ENCODE measurements around the gene HKDC1.

Gene HKDC1

GRCh38 chr10:69213591-69214311 is 6.4 kb upstream of the HKDC1 start:
- Histone ChIP-seq H3K9me3 (ENCODE audit: control insufficient read depth, insufficient read depth, low read depth, low read length) (no peaks in the 10 kb centered on the region), H3K27ac (ENCODE audit: extremely low read depth, low read depth, low read length) (no peak overlapping the region), H3K4me1 (ENCODE audit: control insufficient read depth, insufficient read depth, low read length) (0 out of 2 replicates have a peak, but pooled peaks cover 7% of the 10 kb centered on the region), H3K4me3 (ENCODE audit: low read depth, low read length) (no peak overlapping the region), H3K36me3 (ENCODE audit: control insufficient read depth in 2 of 2, insufficient read depth in 1 of 2, low read length in 2 of 2) (peaks cover 0 to 7% of the 10 kb centered on the region in 2 experiments; a peak in 1 of 3 replicates)
- CTCF ChIA-PET: interaction anchor here (0.6 to 0.8 kb wide), 2 partner anchors 26 to 83 kb away, joined by 3 to 5 read pairs; no protein-coding TSS in a partner anchor
- POLR2A ChIA-PET: no interaction called here
- TF ChIP-seq ZNF561 (tag by site-specific recombination; IDR thresholded peaks at IDR 0.05; ENCODE audit: borderline replicate concordance): no peak
- TF ChIP-seq ZNF777 (tag by site-specific recombination; IDR thresholded peaks at IDR 0.05; ENCODE audit: borderline replicate concordance): no peak
- no peak for TF ChIP-seq ZNF26 (tag by site-specific recombination; IDR thresholded peaks at IDR 0.05)
- TF ChIP-seq ZNF354C (tag by site-specific recombination; IDR thresholded peaks at IDR 0.05; ENCODE audit: borderline replicate concordance, low read depth): no peak
- TF ChIP-seq ZNF423 (tag by site-specific recombination; IDR thresholded peaks at IDR 0.05): no peak
- no peak for TF ChIP-seq ZNF548 (tag by site-specific recombination; IDR thresholded peaks at IDR 0.05)
- peak; percentile 67 for TF ChIP-seq ZNF692 (tag by site-specific recombination; IDR thresholded peaks at IDR 0.05)
- TF ChIP-seq OSR2 (tag by site-specific recombination; IDR thresholded peaks at IDR 0.05): peak; percentile 62; the same call in 1 of the 2 replicates
- peak; percentile 46; the same call in 1 of the 2 replicates for TF ChIP-seq PRDM10 (tag by site-specific recombination; IDR thresholded peaks at IDR 0.05)
- TF ChIP-seq ZXDB (tag by site-specific recombination; IDR thresholded peaks at IDR 0.05): peak; percentile 66
- no peak for TF ChIP-seq ZNF677 (tag by site-specific recombination; IDR thresholded peaks at IDR 0.05)
- TF ChIP-seq KLF8 (tag by site-specific recombination; IDR thresholded peaks at IDR 0.05): peak; percentile 90
- no peak for TF ChIP-seq ZNF274 (IDR thresholded peaks at IDR 0.05; ENCODE audit: low read length)
- TF ChIP-seq ZNF274 (tag by site-specific recombination; IDR thresholded peaks at IDR 0.05; ENCODE audit: borderline replicate concordance): no peak
- peak; percentile 79 for TF ChIP-seq GFI1B (tag by site-specific recombination; IDR thresholded peaks at IDR 0.05)
- TF ChIP-seq ZNF335 (tag by site-specific recombination; conservative IDR thresholded peaks at IDR 0.05): peak; percentile 35; the same call in 1 of the 2 replicates
- peak; percentile 73; the same call in 1 of the 2 replicates for TF ChIP-seq ZNF843 (tag by site-specific recombination; IDR thresholded peaks at IDR 0.05)
- TF ChIP-seq ZNF660 (tag by site-specific recombination; IDR thresholded peaks at IDR 0.05): peak; percentile 96
- TF ChIP-seq ZNF366 (tag by site-specific recombination; conservative IDR thresholded peaks at IDR 0.05): peak; percentile 91
- no peak for TF ChIP-seq ZNF433 (tag by site-specific recombination; IDR thresholded peaks at IDR 0.05; ENCODE audit: low read depth)
- TF ChIP-seq KLF17 (tag by site-specific recombination; IDR thresholded peaks at IDR 0.05): no peak
- peak; percentile 12; the same call in 1 of the 2 replicates for TF ChIP-seq ZNF558 (tag by site-specific recombination; IDR thresholded peaks at IDR 0.05)
- TF ChIP-seq SETDB1 (IDR thresholded peaks at IDR 0.05; ENCODE audit: insufficient read length, low read length): no peak
- no peak for TF ChIP-seq ZNF571 (tag by site-specific recombination; IDR thresholded peaks at IDR 0.05)
- no peak for TF ChIP-seq ZNF23 (tag by site-specific recombination; IDR thresholded peaks at IDR 0.05; ENCODE audit: borderline replicate concordance)
- no peak for TF ChIP-seq REPIN1 (tag by site-specific recombination; IDR thresholded peaks at IDR 0.05; ENCODE audit: low read depth)
- no peak for TF ChIP-seq ZNF302 (tag by site-specific recombination; IDR thresholded peaks at IDR 0.05; ENCODE audit: low read depth)
- TF ChIP-seq GLIS2 (tag by site-specific recombination; IDR thresholded peaks at IDR 0.05): no peak
- no peak for TF ChIP-seq ZNF146 (tag by site-specific recombination; IDR thresholded peaks at IDR 0.05)
- no peak for TF ChIP-seq ZSCAN30 (tag by site-specific recombination; IDR thresholded peaks at IDR 0.05)
- no peak for TF ChIP-seq IKZF3 (tag by site-specific recombination; IDR thresholded peaks at IDR 0.05)
- no peak for TF ChIP-seq ZNF658 (tag by site-specific recombination; IDR thresholded peaks at IDR 0.05)
